Neural progenitor cell (in vitro differentiated cells): ENCODE measurements around the gene RALGAPB. TPM values are rescaled to one million over a fixed set of nuclear protein-coding genes. Genes with fewer than 3 reads are reported as not detected.
A peak's percentile ranks its signal among the peaks of the same experiment; 100 is the strongest.

Experiments
- DNase-seq: peaks from one replicate; pipeline ENCODE4 v3.0.0-alpha.2; 2016; ENCODE audit warnings: low spot score
- H2AFZ ChIP-seq: fragments of 200-600 bp; sonication (generic); replicated peaks from 2 replicates; pipeline ENCODE4 v1.6.1; 2016; ENCODE audit warnings: antibody characterized with exemption
- H3F3A ChIP-seq: fragments of 200-600 bp; sonication (generic); 2 replicates; pipeline ENCODE4 v1.6.1; 2016; ENCODE audit warnings: antibody characterized with exemption, low read depth
- H3K27ac ChIP-seq: fragments of 200-600 bp; sonication (generic); 2 replicates; pipeline ENCODE4 v1.5.1; 2016; ENCODE audit warnings: mild to moderate bottlenecking
- H3K27me3 ChIP-seq: fragments of 200-600 bp; sonication (generic); 2 replicates; pipeline ENCODE4 v1.6.1; 2016; ENCODE audit warnings: mild to moderate bottlenecking, moderate library complexity
- H3K36me3 ChIP-seq: fragments of 200-600 bp; sonication (generic); 2 replicates; pipeline ENCODE4 v1.5.1; 2016
- H3K4me1 ChIP-seq: fragments of 200-600 bp; sonication (generic); 2 replicates; pipeline ENCODE4 v1.6.1; 2016; ENCODE audit warnings: mixed run types
- H3K4me2 ChIP-seq: fragments of 200-600 bp; sonication (generic); 2 replicates; pipeline ENCODE4 v1.6.1; 2016
- H3K4me3 ChIP-seq: fragments of 200-600 bp; sonication (generic); 2 replicates; pipeline ENCODE4 v1.5.1; 2016
- H3K79me2 ChIP-seq: fragments of 200-600 bp; sonication (generic); 2 replicates; pipeline ENCODE4 v1.6.1; 2016; ENCODE audit warnings: low read depth
- H3K9ac ChIP-seq: fragments of 200-600 bp; sonication (generic); 2 replicates; pipeline ENCODE4 v1.6.1; 2016
- H3K9me3 ChIP-seq: fragments of 200-600 bp; sonication (generic); 2 replicates; pipeline ENCODE4 v1.5.1; 2016; ENCODE audit warnings: low read depth
- H4K20me1 ChIP-seq: fragments of 200-600 bp; sonication (generic); 2 replicates; pipeline ENCODE4 v1.6.1; 2016; ENCODE audit warnings: low read depth
- H3K27ac Mint-ChIP-seq: 3 replicates; pipeline ENCODE4 v1.8.0; 2021; ENCODE audit warnings: mixed read lengths
- H3K27me3 Mint-ChIP-seq: 2 replicates; pipeline ENCODE4 v1.8.0; 2022; ENCODE audit warnings: low read depth, mild to moderate bottlenecking, inconsistent platforms, moderate library complexity, mixed read lengths; ENCODE audit not compliant: insufficient read depth
- H3K36me3 Mint-ChIP-seq: 3 replicates; pipeline ENCODE4 v1.8.0; 2021; ENCODE audit warnings: mixed read lengths
- H3K4me1 Mint-ChIP-seq: 3 replicates; pipeline ENCODE4 v1.8.0; 2021; ENCODE audit warnings: mixed read lengths
- H3K4me3 Mint-ChIP-seq: 3 replicates; pipeline ENCODE4 v1.8.0; 2021; ENCODE audit warnings: mild to moderate bottlenecking, moderate library complexity, mixed read lengths
- H3K9me3 Mint-ChIP-seq: 3 replicates; pipeline ENCODE4 v1.8.0; 2020; ENCODE audit warnings: mixed read lengths
- CTCF ChIP-seq: fragments of 200-600 bp; sonication (generic); IDR thresholded peaks from 2 replicates; pipeline ENCODE4 v1.5.1; 2017; ENCODE audit warnings: antibody characterized with exemption, mild to moderate bottlenecking
- EZH2 ChIP-seq: fragments of 200-600 bp; sonication (generic); IDR thresholded peaks from 2 replicates; pipeline ENCODE4 v1.6.1; 2017; ENCODE audit warnings: antibody characterized with exemption, mild to moderate bottlenecking, moderate library complexity
- EZH2phosphoT487 ChIP-seq: fragments of 200-600 bp; sonication (generic); IDR thresholded peaks from 2 replicates; pipeline ENCODE4 v1.6.1; 2017; ENCODE audit warnings: antibody characterized with exemption
- total RNA-seq: library from RNA; depleted of rRNA; stranded (reverse); fragments of >200 nt; gene quantifications from 2 replicates; pipeline ENCODE4 v1.2.3, GENCODE V29; 2015; ENCODE audit warnings: low replicate concordance

RALGAPB gene
- total RNA-seq, 1 donor from 2014 or later = 39.1 TPM

- Mint-ChIP-seq H3K4me3 (no peak overlapping the region), H3K27ac (no peak overlapping the region), H3K36me3 (no peaks in the 10 kb centered on the region), H3K9me3 (peaks cover 3% of the 10 kb centered on the region), H3K27me3 (peaks cover under 1% of the 10 kb centered on the region), H3K4me1 (peaks cover 3% of the 10 kb centered on the region)
- Histone ChIP-seq H4K20me1 (no peaks in the 10 kb centered on the region), H3K4me2 (no peak overlapping the region), H3F3A (peaks cover 5% of the 10 kb centered on the region), H3K27me3 (peaks cover 4% of the 10 kb centered on the region), H3K9ac (no peak overlapping the region), H3K27ac (no peak overlapping the region), H3K9me3 (no peaks in the 10 kb centered on the region), H3K36me3 (no peaks in the 10 kb centered on the region), H3K79me2 (no peaks in the 10 kb centered on the region), H3K4me3 (no peak overlapping the region), H3K4me1 (no peaks in the 10 kb centered on the region), H2AFZ (no peak overlapping the region)
- TF ChIP-seq CTCF = no peak
- TF ChIP-seq EZH2 = no peak
- no peak for TF ChIP-seq EZH2phosphoT487
- DNase-seq = no peak
Observed at GRCh38 chr20:38466171-38466570, 6.5 kb upstream of the RALGAPB start.

GRCh38 chr20:38466983-38467382 is 5.7 kb upstream of the RALGAPB start:
- Histone ChIP-seq H3K27ac (no peak overlapping the region), H3K4me2 (no peak overlapping the region), H3K9ac (no peak overlapping the region), H3K27me3 (peaks cover 4% of the 10 kb centered on the region), H4K20me1 (no peaks in the 10 kb centered on the region), H3K9me3 (no peaks in the 10 kb centered on the region), H3F3A (peaks cover 5% of the 10 kb centered on the region), H2AFZ (no peak overlapping the region), H3K79me2 (no peaks in the 10 kb centered on the region), H3K4me3 (no peak overlapping the region), H3K4me1 (peaks cover under 1% of the 10 kb centered on the region), H3K36me3 (no peaks in the 10 kb centered on the region)
- Mint-ChIP-seq H3K27ac (no peak overlapping the region), H3K36me3 (no peaks in the 10 kb centered on the region), H3K27me3 (peaks cover 2% of the 10 kb centered on the region), H3K4me1 (peaks cover 5% of the 10 kb centered on the region), H3K4me3 (no peak overlapping the region), H3K9me3 (peaks cover 3% of the 10 kb centered on the region)
- TF ChIP-seq EZH2 (no peak), CTCF (no peak), EZH2phosphoT487 (no peak)
- DNase-seq = no peak

- no peak overlapping the region for H3K27ac ChIP-seq
- no peak overlapping the region for H3K27ac Mint-ChIP-seq
- no peaks in the 10 kb centered on the region for H3K36me3 Mint-ChIP-seq
- peak overlapping the region; percentile 39 for H3K4me3 Mint-ChIP-seq
- H3F3A ChIP-seq = peaks cover 9% of the 10 kb centered on the region
- DNase-seq = no peak
- H3K9me3 Mint-ChIP-seq = no peaks in the 10 kb centered on the region
- no peaks in the 10 kb centered on the region for H3K9me3 ChIP-seq
- peaks cover 30% of the 10 kb centered on the region for H4K20me1 ChIP-seq
- no peaks in the 10 kb centered on the region for H3K36me3 ChIP-seq
- TF ChIP-seq CTCF (no peak), EZH2phosphoT487 (no peak), EZH2 (no peak)
- peaks cover 23% of the 10 kb centered on the region for H3K4me1 Mint-ChIP-seq
- H2AFZ ChIP-seq = no peak overlapping the region
- H3K4me3 ChIP-seq = no peak overlapping the region
- peaks cover 9% of the 10 kb centered on the region for H3K4me1 ChIP-seq
- peaks cover 4% of the 10 kb centered on the region for H3K27me3 ChIP-seq
- no peak overlapping the region for H3K9ac ChIP-seq
- no peak overlapping the region for H3K4me2 ChIP-seq
- peaks cover 4% of the 10 kb centered on the region for H3K27me3 Mint-ChIP-seq
- peaks cover 33% of the 10 kb centered on the region for H3K79me2 ChIP-seq
Observed at GRCh38 chr20:38471245-38471644, 1.4 kb upstream of the RALGAPB start.
